HG03469 (cell line): ENCODE results near the gene PAQR4.
"Not testable (repeated sequence)": the region's sequence is repeated elsewhere in the genome, so short reads cannot be mapped to it uniquely, and the experiment has no call there.

Experiments used
- ATAC-seq: cut with Tn5 transposase; IDR thresholded peaks from one replicate; pipeline ENCODE4 v1.9.1; 2021; ENCODE audit warnings: mild to moderate bottlenecking, moderate library complexity, moderate number of reproducible peaks; ENCODE audit not compliant: unreplicated experiment

The PAQR4 gene

DNA sequence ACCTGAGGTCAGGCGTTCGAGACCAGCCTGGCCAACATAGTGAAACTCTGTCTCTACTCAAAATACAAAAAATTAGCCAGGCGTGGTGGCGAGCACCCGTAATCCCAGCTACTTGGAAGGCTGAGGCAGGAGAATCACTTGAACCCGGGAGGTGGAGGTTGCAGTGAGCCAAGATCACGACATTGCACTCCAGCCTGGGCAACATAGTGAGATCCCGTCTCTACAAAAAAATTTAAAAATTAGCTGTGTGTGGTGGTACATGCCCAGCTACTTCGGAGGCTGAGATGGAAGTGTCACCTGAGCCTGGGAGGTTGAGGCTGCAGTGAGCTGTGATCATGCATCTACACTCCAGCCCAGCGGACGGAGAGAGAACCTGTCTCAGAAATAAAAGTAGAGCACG is 25.4 kb upstream of the PAQR4 start:
- ATAC-seq: not testable (repeated sequence)

DNA sequence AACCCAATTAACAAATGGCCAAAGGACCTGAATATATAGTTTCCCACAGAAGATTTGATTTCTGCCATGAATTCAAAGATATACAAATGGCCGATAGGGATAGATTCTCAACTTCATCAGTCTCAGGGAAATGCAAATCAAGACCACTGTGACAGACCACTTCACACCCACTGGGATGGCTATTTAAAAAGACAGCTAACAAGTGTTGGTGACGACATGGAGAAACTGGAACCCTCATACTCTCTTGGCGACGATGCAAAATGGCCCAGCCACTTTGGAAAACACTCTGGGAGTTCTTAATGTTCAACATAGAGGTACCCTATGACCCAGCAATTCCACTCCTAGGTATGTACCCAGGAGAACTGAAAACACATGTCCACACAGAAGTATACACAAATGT is 22.5 kb upstream of the PAQR4 start:
- ATAC-seq: no peak

DNA sequence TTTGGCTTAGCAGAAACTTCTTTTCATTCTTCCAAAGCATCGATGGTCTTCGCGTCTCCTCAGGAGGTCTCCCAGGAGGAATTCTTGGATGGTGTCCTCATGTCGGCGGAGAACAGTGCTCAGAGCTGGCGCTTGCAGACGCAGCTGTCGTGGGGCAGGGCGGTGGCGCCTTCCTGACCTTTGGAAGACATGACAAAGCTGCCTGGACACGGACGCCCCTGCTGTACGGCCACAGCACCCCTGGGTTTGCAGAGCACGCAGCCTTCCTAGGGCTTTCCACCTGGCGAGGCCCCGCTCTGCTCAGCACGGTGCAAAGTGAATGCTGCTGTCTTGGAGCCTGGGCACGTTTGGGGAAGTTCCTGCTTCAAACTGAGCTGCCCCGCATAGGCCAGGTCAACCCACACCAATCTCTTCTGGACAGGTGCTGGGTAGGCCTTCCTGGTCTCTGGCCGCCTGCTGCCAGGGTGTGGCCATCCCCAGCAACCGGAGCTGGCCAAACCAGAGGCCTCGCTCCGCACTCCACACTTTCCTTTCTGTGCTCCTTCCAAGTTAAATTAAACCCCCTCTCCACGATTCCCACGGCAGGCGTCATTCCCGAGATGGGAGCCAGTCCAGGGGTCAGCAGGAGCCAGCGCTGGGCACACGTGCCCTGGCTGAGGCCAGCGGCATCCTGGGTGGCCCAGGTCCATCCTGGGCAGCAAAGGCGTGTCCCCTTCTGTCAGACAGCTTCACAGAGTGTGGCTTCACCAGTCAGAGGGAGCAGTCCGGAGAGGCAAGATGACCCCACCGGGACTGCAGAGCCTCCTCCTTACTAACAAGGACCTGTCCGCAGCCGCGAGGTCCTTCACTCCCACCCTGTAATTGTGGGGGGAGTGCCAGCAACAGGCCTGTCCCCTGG is 20.1 kb upstream of the PAQR4 start:
- ATAC-seq: no peak

DNA sequence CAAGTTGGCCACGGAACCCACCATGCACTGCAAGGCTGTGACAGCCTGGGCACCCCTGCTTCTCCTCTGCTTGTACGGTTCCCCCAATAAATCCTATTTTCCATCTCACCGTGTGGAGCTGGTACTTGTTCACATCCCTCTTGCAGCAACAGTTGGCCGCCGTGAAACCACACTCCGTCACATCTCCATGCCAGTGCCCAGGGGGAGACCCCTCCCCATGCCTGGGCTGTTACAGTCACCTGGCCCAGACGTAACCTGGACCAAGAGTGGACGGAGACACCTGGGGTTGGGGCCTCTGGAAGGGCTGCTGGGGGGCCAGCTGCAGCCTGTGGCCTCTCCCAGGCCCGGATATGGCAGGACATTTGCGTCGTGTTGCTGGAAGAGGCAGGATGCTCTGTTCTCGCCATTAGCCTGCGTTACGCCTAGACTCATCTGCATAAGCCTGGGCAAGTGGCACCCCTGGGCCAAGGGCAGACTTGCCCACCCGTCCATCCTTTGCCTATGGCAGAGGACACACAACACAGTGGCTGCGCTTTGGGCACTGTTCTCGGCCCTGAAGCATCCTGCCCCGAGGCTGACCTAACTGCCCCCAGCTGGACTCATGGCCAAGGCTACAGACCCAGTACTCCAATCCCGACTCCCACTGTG is 19.3 kb upstream of the PAQR4 start:
- no peak for ATAC-seq

DNA sequence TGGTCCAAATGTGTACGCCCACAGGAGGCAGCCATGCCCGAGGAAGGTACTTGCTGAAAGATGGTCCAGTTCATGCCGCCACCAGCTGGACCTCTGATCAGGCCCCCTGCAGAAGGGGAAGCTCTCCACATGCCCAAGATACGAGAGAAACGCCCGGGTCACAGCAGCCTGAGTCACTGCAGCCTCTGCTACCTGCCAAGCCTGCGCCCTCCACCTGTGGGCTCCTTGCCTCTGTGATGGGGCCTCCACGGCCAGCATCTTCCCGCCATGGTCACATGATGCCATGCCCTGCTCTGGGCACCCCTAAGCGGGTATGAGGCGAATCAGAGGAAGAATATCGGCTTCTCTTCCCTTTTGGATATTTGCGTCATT is 18.8 kb upstream of the PAQR4 start:
- ATAC-seq: no peak

DNA sequence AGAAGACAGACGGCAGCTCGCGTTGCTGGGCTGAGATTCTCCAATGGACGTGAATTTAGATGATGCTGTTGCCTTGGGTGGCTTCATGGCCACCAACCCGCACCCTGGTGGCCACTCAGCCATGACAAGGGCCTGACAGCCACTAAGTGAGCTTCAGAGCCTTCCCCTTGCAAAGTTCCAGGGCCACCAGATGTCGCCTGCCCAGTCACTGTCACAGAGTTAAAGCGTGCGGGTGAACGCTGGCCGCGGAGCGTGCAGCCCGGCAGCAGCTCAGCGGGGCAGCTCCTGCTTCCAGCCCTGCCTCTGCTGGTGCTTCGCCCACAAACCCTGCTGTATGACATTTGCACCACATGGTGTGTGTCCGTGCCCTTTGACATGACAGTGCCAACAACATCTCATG is 18.4 kb upstream of the PAQR4 start:
- no peak for ATAC-seq

DNA sequence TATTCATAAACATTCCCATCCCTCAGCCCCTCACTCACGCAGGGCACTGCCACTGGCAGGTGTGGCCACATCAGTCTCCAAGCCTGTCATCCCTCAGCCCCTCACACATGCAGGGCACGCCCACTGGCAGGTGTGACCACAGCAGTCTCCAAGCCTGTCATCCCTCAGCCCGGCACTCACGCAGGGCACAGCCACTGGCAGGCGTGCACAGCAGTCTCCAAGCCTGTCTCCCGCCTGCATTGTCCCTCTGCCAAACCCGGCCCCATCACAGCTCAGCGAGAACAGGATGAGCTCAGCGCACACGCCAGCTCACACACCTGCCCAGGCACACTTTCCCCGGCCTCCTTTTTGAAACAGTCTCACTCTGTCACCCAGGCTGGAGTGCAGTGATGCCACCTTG is 16.5 kb upstream of the PAQR4 start:
- ATAC-seq: no peak

DNA sequence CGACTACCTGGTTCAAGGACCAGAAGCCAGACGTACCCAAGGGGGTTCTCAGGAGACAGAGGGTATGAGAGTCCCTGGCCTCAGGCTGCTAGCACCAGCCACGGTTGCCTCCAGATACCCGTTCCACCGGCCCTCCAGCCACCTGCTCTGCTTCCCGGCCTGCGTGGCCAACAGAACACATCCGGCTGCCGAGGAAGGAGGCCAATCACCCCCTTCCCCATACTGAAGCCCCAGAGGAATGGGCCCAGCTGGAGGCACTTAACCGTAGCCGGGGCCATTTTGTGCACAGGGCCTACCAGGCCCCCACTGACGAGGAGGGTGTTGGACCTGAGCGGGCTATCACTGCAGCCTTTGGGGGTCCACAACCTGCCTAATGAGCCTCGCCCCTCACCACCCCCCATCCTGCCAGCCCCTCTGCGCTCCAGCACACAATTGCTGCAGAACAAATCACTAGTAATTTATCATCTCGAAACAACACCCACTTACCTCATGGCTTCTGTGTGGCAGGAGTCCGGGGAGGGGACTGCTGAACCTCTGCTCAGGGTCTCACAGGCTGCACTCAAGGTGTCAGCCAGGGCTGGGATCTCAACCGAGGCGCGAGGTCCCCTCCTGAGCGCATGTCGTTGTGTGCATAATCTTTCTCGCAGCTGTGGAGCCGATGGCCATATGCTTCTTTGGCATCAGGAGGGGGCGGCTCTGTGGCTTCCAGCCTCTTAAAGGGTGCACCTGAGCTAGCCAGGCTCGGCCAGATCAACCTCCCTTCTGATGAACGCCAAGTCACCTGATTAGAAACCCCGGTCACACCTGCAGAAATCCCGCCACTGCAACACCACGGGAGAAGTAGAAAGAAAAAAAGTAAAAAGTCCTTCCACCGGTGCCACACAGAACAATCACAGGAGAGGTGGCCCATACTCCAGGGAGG is 15.2 kb upstream of the PAQR4 start:
- no peak for ATAC-seq

DNA sequence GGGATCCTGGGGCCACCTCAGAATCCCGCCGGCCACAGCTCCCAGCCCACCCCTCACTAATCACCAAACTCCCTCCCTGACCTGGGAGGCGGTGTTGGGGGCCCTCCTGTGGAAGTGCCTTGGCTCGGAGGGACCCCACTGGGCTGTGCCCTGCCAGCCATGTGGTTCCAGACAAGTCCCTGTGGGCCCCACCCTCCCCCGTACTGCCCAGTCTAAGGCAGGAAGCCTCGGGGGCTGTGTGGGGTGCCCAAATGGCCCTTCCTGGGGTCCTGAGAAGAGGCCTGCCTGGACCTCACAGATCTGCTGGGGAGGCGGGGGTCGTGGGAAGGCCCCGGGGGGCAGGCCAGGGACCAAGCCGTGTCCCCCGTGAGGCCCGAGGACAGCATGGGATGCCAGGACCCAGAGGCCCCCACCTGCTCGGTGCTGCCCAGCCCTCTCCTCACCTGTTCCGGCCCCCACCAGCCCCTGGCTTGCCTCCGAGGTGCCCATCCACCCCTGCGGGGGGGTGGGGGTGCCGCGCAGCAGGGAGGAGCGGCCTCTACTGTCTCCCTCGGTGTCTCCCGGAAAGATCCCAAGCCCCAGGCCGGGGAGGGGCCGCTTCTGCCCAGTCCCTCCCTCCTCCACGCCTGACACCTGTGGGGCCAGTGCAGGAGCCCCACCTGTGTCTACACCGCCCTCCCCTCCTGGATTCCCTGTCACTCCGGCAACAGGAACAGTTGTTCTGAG is 14.3 kb upstream of the PAQR4 start:
- no peak for ATAC-seq

DNA sequence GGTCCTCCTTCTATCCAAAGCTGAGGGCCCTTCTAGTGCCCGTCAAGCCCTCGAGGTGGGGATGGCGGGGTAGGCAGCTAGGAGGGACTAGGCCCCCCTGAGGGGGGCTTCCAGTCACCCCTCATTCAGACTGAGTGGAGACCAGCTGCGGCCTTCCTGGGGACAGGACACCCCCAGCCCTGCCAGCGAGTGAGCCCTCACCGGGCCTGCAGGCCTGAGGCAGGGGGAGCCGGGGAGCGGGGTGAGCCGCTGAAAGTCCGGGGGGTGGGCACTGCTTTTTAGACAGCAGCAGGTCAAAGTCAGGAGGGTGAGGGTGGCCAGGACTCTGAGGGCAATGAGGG is 13.7 kb upstream of the PAQR4 start:
- ATAC-seq: no peak

DNA sequence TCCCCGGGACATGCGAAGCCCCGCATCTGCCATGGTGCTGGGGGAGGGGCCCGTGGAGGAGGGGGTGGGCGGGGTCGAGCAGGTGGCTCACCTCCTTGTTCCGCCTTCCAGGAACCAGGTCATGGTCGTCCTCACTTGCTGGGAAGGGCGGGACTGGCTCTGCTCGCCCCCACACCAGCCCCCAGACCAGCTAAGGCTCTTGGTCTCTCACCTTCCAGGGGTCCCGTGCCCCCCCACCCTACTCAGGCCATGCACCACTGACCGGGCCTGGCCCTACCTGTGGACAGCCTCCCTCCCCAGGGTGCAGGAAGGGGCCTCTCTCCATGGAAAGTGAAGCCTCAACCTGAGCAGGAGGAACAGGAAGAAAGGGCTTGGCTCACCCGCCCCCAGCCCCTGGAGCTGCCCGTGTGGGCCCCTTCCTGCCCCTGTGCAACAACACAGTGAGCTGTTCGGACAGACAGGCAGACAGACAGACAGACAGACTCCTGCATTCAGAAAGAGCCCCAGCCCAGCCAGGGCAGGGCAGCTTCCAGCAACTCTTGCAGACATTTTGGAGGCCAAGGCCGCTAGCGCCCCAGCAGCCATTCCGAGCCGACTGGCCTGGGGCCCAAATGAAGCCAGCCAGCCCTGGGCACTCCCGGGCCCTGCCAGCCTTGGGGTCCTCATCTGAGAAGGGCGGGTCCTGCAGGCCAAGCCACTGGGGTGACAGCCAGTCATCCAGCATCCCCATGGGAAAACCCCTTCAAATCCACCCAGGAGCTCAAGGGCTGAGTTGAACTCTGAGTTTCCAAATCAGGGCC is 13.2 kb upstream of the PAQR4 start:
- no peak for ATAC-seq

DNA sequence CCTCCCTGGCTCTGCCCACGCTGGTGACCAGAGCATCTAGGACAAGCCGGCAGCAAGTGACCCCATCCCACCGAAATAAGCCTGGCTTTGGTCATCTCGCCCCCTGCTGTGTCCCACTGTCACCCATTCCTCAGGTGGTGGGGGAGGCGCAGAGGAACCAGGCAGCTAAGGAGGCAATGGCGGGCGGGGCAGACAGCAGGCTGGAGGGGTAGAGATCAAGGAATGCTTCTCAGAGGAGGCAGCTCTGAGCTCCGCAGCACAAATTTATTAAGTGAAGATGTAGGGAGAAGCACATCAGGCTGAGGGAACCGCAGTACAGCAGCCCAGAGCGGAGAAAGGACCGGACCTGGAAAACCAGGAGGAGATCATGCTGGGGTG is 12.6 kb upstream of the PAQR4 start:
- ATAC-seq: no peak

DNA sequence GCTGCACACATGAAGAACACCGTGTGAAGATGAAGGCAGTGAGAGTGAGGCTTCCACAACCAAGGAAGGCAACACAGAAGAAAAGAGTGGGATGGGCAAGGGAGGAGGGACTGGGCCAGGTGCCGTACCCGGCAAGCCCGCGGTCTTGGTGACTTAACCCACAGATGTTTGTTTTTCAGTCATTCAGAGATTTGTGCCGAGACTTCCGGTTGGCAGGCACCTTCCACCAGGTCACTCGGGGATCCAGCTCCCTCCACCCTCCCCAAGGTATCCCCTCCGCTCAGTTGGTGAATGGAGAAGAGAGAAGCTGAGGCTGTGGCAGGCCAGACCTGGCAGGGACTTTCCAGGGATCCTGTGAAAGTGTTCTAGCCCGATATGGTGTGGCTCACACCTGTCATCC is 9.9 kb upstream of the PAQR4 start:
- no peak for ATAC-seq

DNA sequence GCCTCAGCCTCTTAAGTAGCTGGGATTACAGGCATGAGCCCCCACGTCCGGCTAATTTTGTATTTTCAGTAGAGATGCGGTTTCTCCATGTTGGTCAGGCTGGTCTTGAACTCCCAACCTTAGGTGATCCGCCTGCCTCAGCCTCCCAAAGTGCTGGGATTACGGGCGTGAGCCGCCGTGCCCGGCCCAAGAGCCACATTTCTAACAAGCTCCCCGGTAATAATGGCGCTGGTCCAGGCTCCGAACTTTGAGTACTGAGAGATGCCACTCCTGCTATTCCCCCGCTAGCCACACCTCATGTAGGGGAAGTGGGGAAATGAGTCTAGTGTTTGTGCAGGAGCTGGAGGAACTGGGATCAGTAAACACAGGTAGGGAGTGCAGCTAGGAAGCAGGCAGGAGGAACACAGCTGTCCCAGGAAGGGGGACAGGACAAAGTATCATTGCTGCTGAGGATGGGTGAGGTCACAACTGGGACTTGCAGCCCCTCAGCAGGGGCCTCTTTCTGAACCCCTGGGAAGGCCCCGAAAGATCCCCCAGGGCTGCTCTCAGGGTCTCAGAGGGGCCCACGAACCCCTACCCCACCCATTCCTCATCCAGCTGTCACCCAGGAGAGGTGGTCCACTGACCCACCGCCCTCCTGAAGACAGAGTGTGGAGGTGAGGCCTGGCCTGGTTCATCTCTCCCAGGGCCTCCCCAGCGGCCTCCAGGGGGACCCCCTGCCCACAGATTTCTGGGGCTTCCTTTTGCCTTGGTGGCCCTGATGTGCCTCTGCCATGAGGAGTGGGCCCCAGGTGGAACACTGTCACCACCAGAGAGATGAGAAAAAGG is 8.8 kb upstream of the PAQR4 start:
- ATAC-seq: no peak

DNA sequence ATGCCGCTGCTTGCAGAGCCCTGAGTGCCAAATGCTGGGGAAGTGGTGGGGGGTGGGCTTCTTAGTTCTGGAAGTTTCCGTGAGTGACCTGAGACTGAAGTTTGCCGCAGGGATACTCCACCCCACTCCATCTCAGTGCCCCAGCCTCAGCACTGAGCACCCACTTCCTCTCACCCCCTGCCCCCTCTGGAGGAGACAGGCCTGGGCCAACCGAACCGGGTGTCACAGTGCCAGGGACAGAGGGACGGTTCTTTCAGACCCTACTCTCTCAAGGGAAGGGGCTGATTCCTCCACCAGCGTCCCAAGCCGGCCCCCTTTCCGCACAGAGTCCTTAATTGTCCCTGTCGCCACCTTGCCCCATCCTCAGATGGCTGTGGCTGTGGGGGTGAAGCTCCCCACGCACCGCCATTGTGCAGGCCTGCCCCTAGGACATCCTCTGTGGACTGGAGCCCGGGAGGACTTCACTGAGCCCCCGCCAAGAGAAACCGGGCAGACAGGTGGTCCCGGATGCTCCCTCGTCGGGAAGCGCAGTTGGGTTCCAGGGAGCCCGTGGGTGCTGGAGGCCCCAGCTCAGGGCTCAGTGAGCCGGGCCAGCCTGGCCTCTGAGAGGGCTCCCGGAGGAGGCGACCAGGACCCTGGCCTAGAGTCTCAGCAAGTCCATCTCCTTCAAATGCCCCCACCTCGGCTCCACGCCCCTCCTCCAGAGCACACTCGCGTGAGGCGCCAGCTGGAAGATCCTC is 6.6 kb upstream of the PAQR4 start:
- ATAC-seq: no peak

DNA sequence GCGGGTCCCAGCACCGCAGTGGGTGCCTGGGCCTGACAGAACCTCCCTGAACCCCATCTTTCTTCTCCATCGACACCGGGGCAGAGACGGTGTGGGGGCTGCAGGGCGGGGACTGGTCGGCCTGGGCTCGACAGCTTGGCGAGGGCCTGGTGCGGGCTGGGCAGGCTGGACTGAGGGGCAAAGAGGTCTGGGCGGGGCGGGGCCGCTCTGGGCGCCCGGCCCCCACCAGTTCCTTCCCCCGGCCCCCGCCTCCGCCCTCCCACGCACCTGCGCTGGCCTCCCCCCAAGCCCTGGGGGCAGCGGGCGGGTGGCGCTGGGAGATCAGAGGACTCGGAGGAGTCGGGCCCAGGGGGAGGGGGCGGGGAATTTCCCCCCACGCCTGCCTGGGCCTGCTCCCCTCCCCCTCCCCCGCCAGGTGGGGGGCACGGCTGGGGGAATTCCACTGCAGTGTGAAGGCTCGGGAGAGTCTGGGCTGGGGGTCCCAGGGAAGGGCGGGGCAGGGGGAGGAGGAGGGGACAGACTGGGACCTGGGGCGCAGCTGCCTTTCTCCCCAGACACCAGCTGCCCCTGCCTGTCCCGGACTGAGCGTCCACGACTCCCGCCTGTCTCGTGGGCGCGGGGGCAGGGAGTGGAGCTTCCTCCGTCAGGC is 6.0 kb upstream of the PAQR4 start:
- no peak for ATAC-seq

DNA sequence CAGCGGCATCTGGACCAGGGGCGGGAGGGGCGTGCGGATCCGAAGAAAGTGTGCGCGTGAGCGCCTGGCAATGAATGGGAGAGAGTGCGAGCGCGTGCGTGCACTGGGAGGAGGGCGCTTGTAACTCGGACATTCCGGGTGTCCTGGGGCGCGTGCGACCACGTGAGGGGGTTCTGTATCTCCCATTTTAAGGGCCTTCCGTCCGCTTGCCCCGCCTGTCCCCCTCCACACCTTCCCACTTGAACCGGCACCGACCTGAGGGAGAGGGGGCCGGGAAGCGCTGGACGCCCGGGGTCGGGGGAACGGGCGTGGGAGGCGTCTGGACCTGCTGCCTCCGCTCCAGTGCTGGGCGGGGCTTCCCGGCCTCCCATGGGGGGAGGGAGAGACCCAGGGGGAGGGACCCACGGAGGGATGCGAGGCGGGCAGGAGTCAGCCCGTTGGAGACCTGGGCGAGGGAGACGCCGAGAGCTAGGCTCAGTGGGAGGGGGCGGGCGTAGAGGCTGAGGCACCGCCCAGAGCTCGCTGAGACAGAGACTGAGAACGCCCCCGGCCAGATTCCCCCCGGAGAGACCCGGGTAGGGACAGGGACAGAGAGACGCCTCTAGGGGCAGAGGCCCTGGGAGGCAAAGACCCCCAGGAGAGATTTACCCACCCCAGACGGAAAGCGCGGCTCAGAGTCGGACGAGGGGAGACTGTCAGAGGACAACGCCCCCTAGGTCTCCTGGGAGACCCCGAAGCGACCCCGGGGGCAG is 5.2 kb upstream of the PAQR4 start, which contains the start of gene KREMEN2:
Gene KREMEN2 (plus strand): TSS at position 553 of the 752 bp plus-strand sequence. CDS start 246 bp downstream, outside the sequence.
- ATAC-seq: no peak
